CD4-positive, alpha-beta T cell (primary cell): Measurements from ENCODE around the gene SPOP. TPM values are rescaled to one million over a fixed set of nuclear protein-coding genes. Genes with fewer than 3 reads are reported as not detected.

ENCODE experiments used
- ATAC-seq: fragments of 200-7000 bp; cut with Tn5 transposase; one replicate; pipeline ENCODE4 v1.10.0; 2022; ENCODE audit warnings: mild to moderate bottlenecking; ENCODE audit not compliant: poor library complexity
- CTCF ChIA-PET: fragments of 350-600 bp; sonication (Branson Sonifier 250); formaldehyde crosslinking; loops from one replicate; lab custom pipeline; 2021; ENCODE audit warnings: antibody characterized with exemption, inconsistent platforms; lab: Charles Lee
- POLR2A ChIA-PET: fragments of 350-600 bp; sonication (Branson Sonifier 250); formaldehyde crosslinking; loops from one replicate; lab custom pipeline; 2021; ENCODE audit warnings: antibody characterized with exemption, inconsistent platforms; lab: Charles Lee
- DNase-seq, 14 experiments: peaks; one replicate each; pipeline ENCODE4 v3.0.0-alpha.2; 2013 to 2020; ENCODE audit warnings: mixed read lengths in 2 of 14
- H3K27ac ChIP-seq, 2 donors: one replicate each; pipeline versions ENCODE4 v1.5.1 to v1.7.0; 2013; ENCODE audit warnings: low read length in 2 of 2, low read depth in 1 of 2, mild to moderate bottlenecking in 1 of 2
- H3K27me3 ChIP-seq, 2 experiments: 1 replicate in 1 of 2; 2 replicates in 1 of 2; pipeline versions ENCODE4 v1.6.1 to v1.7.0; 2013; ENCODE audit warnings: low read length in 2 of 2, control low read depth in 1 of 2, mild to moderate bottlenecking in 1 of 2, moderate library complexity in 1 of 2; ENCODE audit not compliant: insufficient read depth in 2 of 2, control insufficient read depth in 1 of 2
- H3K36me3 ChIP-seq: one replicate; pipeline ENCODE4 v1.6.1; 2013; ENCODE audit warnings: low read length, control low read depth; ENCODE audit not compliant: insufficient read depth
- H3K4me1 ChIP-seq: one replicate; pipeline ENCODE4 v1.6.1; 2013; ENCODE audit warnings: low read length, control low read depth; ENCODE audit not compliant: insufficient read depth
- H3K4me3 ChIP-seq: one replicate; pipeline ENCODE4 v1.5.1; 2013; ENCODE audit warnings: mild to moderate bottlenecking, low read length, moderate library complexity
- H3K9me3 ChIP-seq, 2 experiments: 1 replicate in 1 of 2; 2 replicates in 1 of 2; pipeline versions ENCODE4 v1.6.1 to v1.7.0; 2013; ENCODE audit warnings: low read length in 2 of 2, mild to moderate bottlenecking in 2 of 2, control low read depth in 1 of 2, moderate library complexity in 1 of 2; ENCODE audit not compliant: control insufficient read depth in 1 of 2, insufficient read depth in 1 of 2
- H3K27ac Mint-ChIP-seq: one replicate; pipeline ENCODE4 v1.8.0; 2020; ENCODE audit warnings: mixed read lengths
- H3K27me3 Mint-ChIP-seq: one replicate; pipeline ENCODE4 v1.8.0; 2021; ENCODE audit warnings: mixed read lengths
- H3K36me3 Mint-ChIP-seq: one replicate; pipeline ENCODE4 v1.8.0; 2021; ENCODE audit warnings: low read depth, mixed read lengths
- H3K4me1 Mint-ChIP-seq: one replicate; pipeline ENCODE4 v1.8.0; 2021; ENCODE audit warnings: low read depth, mixed read lengths
- H3K4me3 Mint-ChIP-seq: one replicate; pipeline ENCODE4 v1.8.0; 2020; ENCODE audit warnings: mild to moderate bottlenecking, mixed read lengths
- H3K9me3 Mint-ChIP-seq: one replicate; pipeline ENCODE4 v1.8.0; 2020; ENCODE audit warnings: mixed read lengths
- intact Hi-C, 2 experiments: fragments of 100-400 bp; cut with DNase I in 1 of 2; cut with micrococcal nuclease in 1 of 2; formaldehyde crosslinking; loops; one replicate each; pipeline versions ENCODE4 v1.15.1 to v1.9.0; 2023 to 2025; cut with DNase I, micrococcal nuclease
- total RNA-seq, 174 experiments: library from RNA in 2 of 174; stranded (reverse) in 2 of 174; gene quantifications; one replicate each; pipeline ENCODE4 v1.2.3 and lab custom pipeline; 2021 to 2026
- TF ChIP-seq, protein P1 (sequence below): fragments of 200-600 bp; IDR thresholded peaks from one replicate; pipeline ENCODE4 v1.8.0; 2022; ENCODE audit warnings: antibody characterized with exemption, mild to moderate bottlenecking

The SPOP gene
- total RNA-seq, 2 experiments from 2014 or later = 38.7 to 41.5 TPM

- peaks cover 31% of the 10 kb centered on the region for H3K27me3 Mint-ChIP-seq
- H3K4me3 Mint-ChIP-seq = no peak overlapping the region
- DNase-seq (no peak), ATAC-seq (no peak)
- Histone ChIP-seq H3K9me3 (peaks cover 0 to 7% of the 10 kb centered on the region in 2 experiments), H3K27me3 (peaks cover 29 to 32% of the 10 kb centered on the region in 2 experiments), H3K36me3 (no peaks in the 10 kb centered on the region), H3K4me1 (peaks cover 16% of the 10 kb centered on the region), H3K27ac (no peak overlapping the region), H3K4me3 (no peak overlapping the region)
- H3K4me1 Mint-ChIP-seq = peaks cover 4% of the 10 kb centered on the region
- CTCF ChIA-PET = no interaction called here
- no peaks in the 10 kb centered on the region for H3K9me3 Mint-ChIP-seq
- TF ChIP-seq, protein P1, sequence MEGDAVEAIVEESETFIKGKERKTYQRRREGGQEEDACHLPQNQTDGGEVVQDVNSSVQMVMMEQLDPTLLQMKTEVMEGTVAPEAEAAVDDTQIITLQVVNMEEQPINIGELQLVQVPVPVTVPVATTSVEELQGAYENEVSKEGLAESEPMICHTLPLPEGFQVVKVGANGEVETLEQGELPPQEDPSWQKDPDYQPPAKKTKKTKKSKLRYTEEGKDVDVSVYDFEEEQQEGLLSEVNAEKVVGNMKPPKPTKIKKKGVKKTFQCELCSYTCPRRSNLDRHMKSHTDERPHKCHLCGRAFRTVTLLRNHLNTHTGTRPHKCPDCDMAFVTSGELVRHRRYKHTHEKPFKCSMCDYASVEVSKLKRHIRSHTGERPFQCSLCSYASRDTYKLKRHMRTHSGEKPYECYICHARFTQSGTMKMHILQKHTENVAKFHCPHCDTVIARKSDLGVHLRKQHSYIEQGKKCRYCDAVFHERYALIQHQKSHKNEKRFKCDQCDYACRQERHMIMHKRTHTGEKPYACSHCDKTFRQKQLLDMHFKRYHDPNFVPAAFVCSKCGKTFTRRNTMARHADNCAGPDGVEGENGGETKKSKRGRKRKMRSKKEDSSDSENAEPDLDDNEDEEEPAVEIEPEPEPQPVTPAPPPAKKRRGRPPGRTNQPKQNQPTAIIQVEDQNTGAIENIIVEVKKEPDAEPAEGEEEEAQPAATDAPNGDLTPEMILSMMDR = no peak
- no peaks in the 10 kb centered on the region for H3K36me3 Mint-ChIP-seq
- H3K27ac Mint-ChIP-seq = no peak overlapping the region
- intact Hi-C loops = no loop called here
- POLR2A ChIA-PET = no interaction called here
Observed at GRCh38 chr17:49580055-49580721, 97.7 kb downstream of the SPOP start.

DNA sequence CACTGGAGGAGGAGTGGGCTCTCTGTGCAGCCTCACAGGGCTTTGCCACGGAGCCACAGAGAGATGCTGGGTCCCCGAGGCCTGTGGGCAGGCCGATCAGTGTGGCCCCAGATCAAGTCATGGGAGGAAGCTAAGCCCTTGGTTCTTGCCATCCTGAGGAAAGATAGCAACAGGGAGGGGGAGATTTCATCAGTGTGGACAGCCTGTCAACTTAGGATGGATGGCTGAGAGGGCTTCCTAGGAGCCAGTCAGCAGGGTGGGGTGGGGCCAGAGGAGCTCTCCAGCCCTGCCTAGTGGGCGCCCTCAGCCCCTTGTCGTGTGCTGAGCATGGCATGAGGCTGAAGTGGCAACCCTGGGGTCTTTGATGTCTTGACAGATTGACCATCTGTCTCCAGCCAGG lies 98.4 kb downstream of the SPOP start:
- Mint-ChIP-seq H3K4me1 (peaks cover 4% of the 10 kb centered on the region), H3K4me3 (no peak overlapping the region), H3K36me3 (no peaks in the 10 kb centered on the region), H3K9me3 (no peaks in the 10 kb centered on the region), H3K27me3 (peaks cover 37% of the 10 kb centered on the region), H3K27ac (no peak overlapping the region)
- TF ChIP-seq, protein P1 = no peak
- Histone ChIP-seq H3K36me3 (no peaks in the 10 kb centered on the region), H3K27ac (no peak overlapping the region), H3K4me1 (peaks cover 21% of the 10 kb centered on the region), H3K9me3 (peaks cover 0 to 7% of the 10 kb centered on the region in 2 experiments), H3K4me3 (no peak overlapping the region), H3K27me3 (peaks cover 35 to 37% of the 10 kb centered on the region in 2 experiments)
- DNase-seq (no peak), ATAC-seq (no peak)
- ChIA-PET CTCF (no interaction called here), POLR2A (no interaction called here)
- intact Hi-C loops = no loop called here

GRCh38 chr17:49578952-49579500 lies 98.9 kb downstream of the SPOP start:
- peaks cover 37 to 42% of the 10 kb centered on the region in 2 experiments for H3K27me3 ChIP-seq
- ATAC-seq (no peak), DNase-seq (no peak)
- H3K9me3 ChIP-seq = peaks cover 0 to 7% of the 10 kb centered on the region in 2 experiments
- H3K36me3 ChIP-seq = no peaks in the 10 kb centered on the region
- no peak overlapping the region for H3K4me3 Mint-ChIP-seq
- CTCF ChIA-PET = interaction anchor here (1.0 kb wide), 1 partner anchor 9 kb away, joined by 5 read pairs; no protein-coding TSS in a partner anchor
- peaks cover 4% of the 10 kb centered on the region for H3K4me1 Mint-ChIP-seq
- TF ChIP-seq, protein P1 = no peak
- POLR2A ChIA-PET = no interaction called here
- peaks cover 41% of the 10 kb centered on the region for H3K27me3 Mint-ChIP-seq
- no peak overlapping the region for H3K4me3 ChIP-seq
- intact Hi-C loops = no loop called here
- H3K27ac Mint-ChIP-seq = no peak overlapping the region
- H3K9me3 Mint-ChIP-seq = no peaks in the 10 kb centered on the region
- peaks cover 21% of the 10 kb centered on the region for H3K4me1 ChIP-seq
- H3K36me3 Mint-ChIP-seq = no peaks in the 10 kb centered on the region
- no peak overlapping the region for H3K27ac ChIP-seq
